ENCODE data around the gene GRIP2.

- TF ChIP-seq ARNTL (CRISPR knock-in tag; IDR thresholded peaks at IDR 0.05; ENCODE audit: borderline replicate concordance, low read depth) (no peak), TOX (CRISPR knock-in tag; IDR thresholded peaks at IDR 0.05; ENCODE audit: borderline replicate concordance) (no peak), TCF4 (CRISPR knock-in tag; IDR thresholded peaks at IDR 0.05; ENCODE audit: borderline replicate concordance) (no peak), GLIS3 (CRISPR knock-in tag; IDR thresholded peaks at IDR 0.05) (no peak), PPARA (CRISPR knock-in tag; IDR thresholded peaks at IDR 0.05; ENCODE audit: borderline replicate concordance) (no peak), OSR1 (CRISPR knock-in tag; IDR thresholded peaks at IDR 0.05) (no peak), PATZ1 (CRISPR knock-in tag; IDR thresholded peaks at IDR 0.05; ENCODE audit: borderline replicate concordance) (no peak), ZFP30 (CRISPR knock-in tag; IDR thresholded peaks at IDR 0.05) (no peak)
Measured at GRCh38 chr3:14573706-14574105, 33.6 kb upstream of the GRIP2 start.
